ENCODE data around the gene OR8H3.
"Not testable (repeated sequence)": the region's sequence is repeated elsewhere in the genome, so short reads cannot be mapped to it uniquely, and the experiment has no call there.

The OR8H3 gene, protein sequence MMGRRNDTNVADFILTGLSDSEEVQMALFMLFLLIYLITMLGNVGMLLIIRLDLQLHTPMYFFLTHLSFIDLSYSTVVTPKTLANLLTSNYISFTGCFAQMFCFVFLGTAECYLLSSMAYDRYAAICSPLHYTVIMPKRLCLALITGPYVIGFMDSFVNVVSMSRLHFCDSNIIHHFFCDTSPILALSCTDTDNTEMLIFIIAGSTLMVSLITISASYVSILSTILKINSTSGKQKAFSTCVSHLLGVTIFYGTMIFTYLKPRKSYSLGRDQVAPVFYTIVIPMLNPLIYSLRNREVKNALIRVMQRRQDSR
- total RNA-seq: 0 reads per million in 2 donors

DNA sequence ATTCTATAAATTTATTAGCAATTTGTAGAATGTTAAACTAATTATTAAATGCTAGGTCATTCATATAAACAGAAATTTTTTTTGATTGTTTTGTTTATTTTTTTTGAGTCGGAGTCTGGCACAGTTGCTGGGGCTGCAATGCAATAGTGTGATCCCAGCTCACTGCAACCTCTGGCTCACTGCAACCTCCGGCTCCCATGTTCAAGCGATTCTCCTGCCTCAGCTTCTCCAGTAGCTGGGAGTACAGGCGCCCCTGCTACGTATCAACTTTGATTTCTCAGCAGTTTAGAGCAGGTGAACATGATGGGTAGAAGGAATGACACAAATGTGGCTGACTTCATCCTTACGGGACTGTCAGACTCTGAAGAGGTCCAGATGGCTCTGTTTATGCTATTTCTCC, at the start of gene OR8H3:
OR8H3 (plus strand) TSS at position 301 of the 400 bp plus-strand sequence; CDS start at position 301, 0 bp downstream.
- no peak for DNase-seq

DNA sequence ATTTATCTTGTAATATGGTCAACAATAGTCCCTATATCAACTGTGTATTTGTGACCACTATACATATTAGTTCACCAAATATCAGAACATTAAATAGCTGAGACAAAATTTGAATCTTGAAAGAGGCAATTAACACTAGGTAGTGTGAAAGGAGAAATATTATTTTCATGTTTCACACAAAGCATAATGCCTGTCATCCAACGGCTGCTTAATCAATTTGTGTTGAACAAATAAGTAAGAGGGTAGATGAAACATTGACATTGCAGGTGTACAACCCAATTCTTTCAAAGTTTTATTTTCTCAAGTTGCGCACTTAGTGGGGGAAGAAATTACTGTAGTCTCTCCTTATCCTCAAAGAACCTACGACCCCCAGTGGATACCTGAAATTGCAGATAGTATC, 32.5 kb upstream of the OR8H3 start:
- no peak for DNase-seq

DNA sequence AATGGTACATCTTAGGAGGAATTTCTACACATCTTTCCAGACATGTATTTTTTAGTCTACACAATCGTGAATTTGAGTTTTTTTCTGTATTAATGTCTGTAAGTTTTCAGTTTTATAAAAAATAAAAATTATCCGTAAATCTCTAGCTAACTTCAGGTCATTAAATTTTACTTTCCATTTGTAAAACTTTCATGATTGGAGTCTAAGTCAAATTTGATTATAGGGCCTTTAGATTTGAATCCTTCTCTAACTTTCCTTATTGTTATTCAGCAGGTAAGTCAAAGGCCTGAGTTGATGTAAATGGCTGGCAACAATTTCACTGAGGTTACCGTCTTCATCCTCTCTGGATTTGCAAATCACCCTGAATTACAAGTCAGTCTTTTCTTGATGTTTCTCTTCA, 29.2 kb upstream of the OR8H3 start, which contains the start of gene OR8I2:
OR8I2 (plus strand) TSS at position 301 of the 400 bp plus-strand sequence; CDS start at position 301, 0 bp downstream.
- no peak for DNase-seq

DNA sequence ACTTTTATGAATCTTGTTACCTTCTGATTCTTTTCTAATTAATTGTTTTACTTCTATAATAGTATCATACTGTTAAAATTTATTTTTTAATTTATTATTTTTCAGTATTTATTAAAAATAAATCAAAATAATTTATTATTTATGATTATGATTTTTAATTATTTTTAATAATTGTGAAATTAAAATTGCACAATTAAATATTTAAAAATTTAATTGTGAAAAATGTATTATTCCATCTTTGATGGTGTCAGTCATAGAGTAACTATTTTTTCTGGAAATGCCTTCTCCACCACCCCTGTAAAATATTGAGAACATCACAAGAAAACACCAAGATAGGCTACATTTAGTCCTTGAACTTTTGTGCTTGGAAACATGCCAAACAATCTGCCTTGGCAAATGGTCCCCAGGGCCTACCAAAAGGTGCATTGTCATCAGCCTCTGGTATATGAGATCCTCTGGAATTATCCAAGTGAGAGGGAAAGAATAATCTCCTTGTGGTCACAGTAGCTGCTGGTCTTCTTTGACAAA, 18.9 kb upstream of the OR8H3 start, which contains the start of gene OR8H2:
OR8H2 (plus strand) TSS at position 478 of the 528 bp plus-strand sequence. CDS start 1,356 bp downstream, outside the sequence.
- no peak for DNase-seq

DNA sequence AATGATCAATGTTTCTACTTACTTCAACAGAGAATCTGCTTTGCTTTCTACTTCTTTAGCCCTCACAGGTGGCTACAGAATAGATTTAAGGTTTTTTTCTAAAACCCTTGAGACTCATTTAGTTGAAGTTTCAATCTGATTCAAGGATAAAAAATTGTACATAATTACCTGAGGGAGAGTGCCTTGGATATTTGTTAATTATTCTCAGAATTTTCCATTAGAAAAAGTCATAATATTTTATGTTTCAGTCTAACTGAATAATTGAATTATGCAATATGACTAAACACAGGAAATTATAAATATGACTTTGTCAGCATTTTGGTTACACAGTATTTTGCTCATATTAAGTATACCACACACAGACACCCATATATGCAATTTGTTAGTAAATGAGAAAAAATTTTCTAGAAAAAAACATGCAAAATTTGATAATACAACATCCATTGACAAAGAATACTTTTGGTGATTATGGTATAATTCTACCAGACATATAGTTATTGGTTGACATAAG, 18.0 kb downstream of the OR8H3 start, which contains the start of gene OR8J3:
OR8J3 (minus strand) TSS at position 51 of the 511 bp plus-strand sequence. CDS start 2,483 bp downstream, outside the sequence.
- no peak for DNase-seq

DNA sequence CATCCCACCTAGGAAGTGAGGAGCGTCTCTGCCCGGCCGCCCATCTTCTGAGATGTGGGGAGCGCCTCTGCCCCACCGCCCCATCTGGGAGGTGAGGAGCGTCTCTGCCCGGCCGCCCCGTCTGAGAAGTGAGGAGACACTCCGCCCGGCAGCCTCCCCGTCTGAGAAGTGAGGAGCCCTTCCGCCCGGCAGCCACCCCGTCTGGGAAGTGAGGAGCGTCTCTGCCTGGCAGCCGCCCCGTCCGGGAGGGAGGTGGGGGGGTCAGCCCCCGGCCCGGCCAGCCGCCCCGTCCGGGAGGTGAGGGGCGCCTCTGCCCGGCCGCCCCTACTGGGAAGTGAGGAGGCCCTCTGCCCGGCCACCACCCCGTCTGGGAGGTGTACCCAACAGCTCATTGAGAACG, 21.5 kb downstream of the OR8H3 start:
- not testable (repeated sequence) for DNase-seq

DNA sequence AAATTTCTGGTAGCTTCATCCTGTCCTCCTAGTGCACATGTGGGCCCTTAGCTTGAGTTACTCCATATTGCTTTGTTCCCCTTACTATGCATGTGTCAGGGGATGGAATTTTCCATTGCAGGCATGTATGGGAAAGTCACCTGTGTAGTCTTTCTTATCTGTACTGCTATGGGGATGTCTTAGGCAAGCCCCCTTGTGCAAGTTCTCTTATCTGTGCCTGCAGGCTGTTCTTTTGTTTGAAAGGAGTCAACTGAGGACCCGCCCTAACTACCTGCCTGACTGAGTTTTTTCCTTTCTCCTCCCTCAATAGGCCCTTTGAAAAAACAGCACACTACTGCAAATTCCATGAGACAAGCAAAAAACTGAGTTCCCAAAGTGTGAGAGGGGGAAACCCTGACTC, 29.2 kb downstream of the OR8H3 start:
- DNase-seq: no peak

DNA sequence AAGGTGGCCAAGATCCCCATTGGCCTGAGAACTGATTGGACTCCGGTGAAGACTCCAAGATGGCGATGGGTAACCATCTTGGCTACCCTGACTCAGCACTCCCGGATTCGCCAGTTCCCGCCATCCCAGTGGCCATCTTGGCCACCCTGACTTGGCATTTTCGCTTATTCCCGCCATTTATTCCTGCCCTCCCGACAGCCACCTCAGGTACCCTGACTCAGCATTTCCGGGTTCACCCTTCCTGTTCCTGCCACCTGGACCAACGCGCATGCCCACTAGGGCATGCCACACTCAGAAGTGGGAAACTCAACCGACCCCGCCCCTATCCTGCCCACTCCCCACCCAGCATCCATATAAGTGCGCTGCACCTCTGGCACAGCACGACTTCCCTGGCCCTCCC, 30.2 kb downstream of the OR8H3 start:
- no peak for DNase-seq

DNA sequence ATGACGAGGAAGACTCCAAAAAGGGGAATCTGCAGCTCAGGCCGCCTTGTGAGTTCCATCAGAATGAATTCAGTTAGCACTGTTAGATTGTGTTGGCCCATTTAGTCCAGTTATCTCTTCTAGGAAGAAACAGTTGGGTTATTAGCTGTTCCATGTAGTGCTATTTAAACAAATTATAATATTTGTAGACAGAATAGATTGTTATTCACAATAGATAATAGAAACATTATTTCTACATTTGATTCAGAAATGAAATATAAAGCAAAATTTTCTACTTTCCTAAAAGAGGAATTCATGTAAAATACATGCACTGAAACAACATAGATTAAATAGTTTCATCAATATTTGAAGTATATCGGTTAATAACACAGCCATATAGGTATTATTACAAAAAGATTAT, 38.0 kb downstream of the OR8H3 start, which contains the start of gene OR8K5:
OR8K5 (minus strand) TSS at position 101 of the 400 bp plus-strand sequence; CDS start at position 101, 0 bp downstream.
- no peak for DNase-seq

DNA sequence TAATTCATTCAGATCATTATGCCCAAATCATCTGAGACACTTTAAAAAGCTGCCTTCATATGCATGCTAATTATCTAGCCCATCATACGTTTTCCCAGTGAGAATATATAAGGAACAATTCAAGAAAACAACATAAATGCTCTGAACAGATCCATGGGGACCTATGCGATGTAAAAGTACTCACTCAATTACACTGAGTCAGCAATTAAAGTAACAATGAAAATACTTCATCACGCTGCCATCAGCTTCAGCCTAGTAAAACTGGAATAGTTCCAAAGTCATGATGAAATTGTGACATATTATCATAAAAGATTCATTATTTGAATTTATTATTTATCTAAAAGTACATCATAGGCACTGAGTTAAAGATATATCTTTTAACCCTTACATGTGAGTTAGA, 41.6 kb downstream of the OR8H3 start:
- no peak for DNase-seq

DNA sequence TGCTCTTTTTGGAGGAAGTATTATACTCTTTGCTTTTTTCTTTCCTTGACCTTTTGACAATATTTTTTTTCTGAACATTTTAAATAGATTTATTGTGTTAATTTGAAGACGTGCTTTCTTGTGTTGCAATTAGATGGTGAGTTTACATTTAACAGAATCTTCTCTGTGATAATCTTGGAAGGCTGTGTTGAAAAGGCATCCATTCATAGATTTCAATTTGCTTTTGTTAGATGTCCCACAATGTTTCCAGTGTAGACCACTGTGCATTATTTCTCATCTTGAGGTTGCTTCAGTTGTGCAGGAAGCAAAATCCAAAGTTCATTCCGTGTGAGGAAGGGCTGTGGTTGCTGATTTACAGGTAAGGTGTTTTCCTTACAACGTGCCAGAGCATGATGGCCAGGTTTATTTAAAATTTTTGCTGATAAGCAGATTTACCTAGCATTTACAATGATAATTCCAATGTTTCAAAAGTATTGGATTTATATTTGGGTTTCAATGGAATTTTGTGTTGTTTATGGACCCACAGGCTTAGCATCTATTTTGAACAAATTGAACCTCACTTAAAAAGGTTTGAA, 50.2 kb downstream of the OR8H3 start:
- no peak for DNase-seq
